ENCODE measurements around the gene IL3RA.
"Not testable (repeated sequence)": the region's sequence is repeated elsewhere in the genome, so short reads cannot be mapped to it uniquely, and the experiment has no call there.

The IL3RA gene

DNA sequence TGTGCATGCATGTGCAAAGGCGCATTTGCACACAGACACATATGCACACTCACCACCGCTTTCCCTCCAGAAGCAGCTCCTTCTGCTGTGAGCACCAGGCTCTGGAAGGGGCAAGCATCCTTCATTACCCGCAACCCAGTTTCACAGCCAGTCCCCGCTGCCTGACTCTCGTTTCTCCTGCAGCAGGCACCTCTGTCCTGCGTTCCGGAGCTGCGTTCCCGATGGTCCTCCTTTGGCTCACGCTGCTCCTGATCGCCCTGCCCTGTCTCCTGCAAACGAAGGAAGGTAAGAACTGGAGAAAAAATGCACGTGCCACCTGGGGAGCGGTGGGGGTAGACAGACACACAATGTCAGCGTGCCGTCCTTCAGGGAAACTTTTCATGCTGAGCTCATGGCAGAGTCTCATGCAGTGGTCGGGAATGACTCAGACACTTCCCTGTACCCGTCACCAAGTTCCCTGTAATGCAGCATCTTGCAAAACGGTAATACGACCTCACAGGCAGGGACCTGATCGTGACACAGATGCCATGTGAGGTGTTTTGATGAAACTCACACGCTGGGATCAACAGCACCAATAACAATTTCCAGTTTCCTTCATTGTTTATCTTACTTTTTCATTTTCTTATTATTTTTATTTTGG lies 5.1 kb downstream of the IL3RA start:
- Histone ChIP-seq H2BK12ac (ENCODE audit: low read length) (no peak overlapping the region), H2AFZ (ENCODE audit: insufficient read depth, low read length, poor library complexity) (no peak overlapping the region), H3K79me1 (ENCODE audit: low read length) (no peaks in the 10 kb centered on the region)

DNA sequence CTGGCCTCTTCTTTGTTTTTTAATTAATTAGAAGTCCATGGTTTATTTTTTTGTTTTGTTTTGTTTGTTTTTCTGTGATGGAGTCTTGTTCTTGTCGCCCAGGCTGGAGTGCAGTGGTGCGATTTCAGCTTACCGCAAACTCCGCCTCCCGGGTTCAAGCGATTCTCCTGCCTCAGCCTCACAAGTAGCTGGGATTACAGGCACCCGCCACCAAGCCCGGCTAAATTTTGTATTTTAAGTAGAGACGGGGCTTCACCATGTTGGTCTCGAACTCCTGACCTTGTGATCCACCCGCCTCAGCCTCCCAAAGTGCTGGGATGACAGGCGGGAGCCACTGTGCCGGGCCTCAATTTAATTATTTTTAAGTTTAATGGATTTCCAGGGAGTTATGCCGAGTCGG lies 13.0 kb downstream of the IL3RA start:
- not testable (repeated sequence) for H4K12ac ChIP-seq (ENCODE audit: low read depth, low read length); H3K27me3 ChIP-seq (ENCODE audit: insufficient read depth, low read length); H2BK5ac ChIP-seq (ENCODE audit: low read depth, low read length, poor library complexity); H4K8ac ChIP-seq (ENCODE audit: low read depth, low read length); H3K9me3 ChIP-seq (ENCODE audit: insufficient read depth, low read depth, low read length); H3K14ac ChIP-seq (ENCODE audit: low read length); H2AFZ ChIP-seq (ENCODE audit: insufficient read depth, low read length, poor library complexity); H3K23ac ChIP-seq (ENCODE audit: low read length); H4K91ac ChIP-seq (ENCODE audit: low read depth, low read length); H2AK5ac ChIP-seq (ENCODE audit: low read length); H3K18ac ChIP-seq (ENCODE audit: low read length); H3K4ac ChIP-seq (ENCODE audit: low read depth, low read length); H3K4me2 ChIP-seq (ENCODE audit: low read length); H3K79me1 ChIP-seq (ENCODE audit: low read length); H3K4me1 ChIP-seq (ENCODE audit: control insufficient read depth in 1 of 2, insufficient read depth in 2 of 2, low read length in 2 of 2); H3K9ac ChIP-seq (ENCODE audit: low read length); DNase-seq; H2BK120ac ChIP-seq (ENCODE audit: insufficient read depth, low read length, poor library complexity); H3K36me3 ChIP-seq (ENCODE audit: control insufficient read depth in 1 of 2, insufficient read depth in 2 of 2, low read length in 2 of 2); H3K79me2 ChIP-seq (ENCODE audit: control insufficient read depth, insufficient read depth, low read length, poor library complexity); H3K4me3 ChIP-seq (ENCODE audit: low read depth, low read length); H3K27ac ChIP-seq (ENCODE audit: low read depth, low read length); H2BK12ac ChIP-seq (ENCODE audit: low read length)
- no CpG with 5 or more reads among the region's 15 CpGs for WGBS (ENCODE audit: extremely low coverage, insufficient coverage, insufficient read length)

More for the DNA sequence above, 5.1 kb downstream of the IL3RA start:
- Histone ChIP-seq H3K23ac (ENCODE audit: low read length) (no peak overlapping the region), H2BK5ac (ENCODE audit: low read depth, low read length, poor library complexity) (no peak overlapping the region), H3K9ac (ENCODE audit: low read length) (no peak overlapping the region), H3K9me3 (ENCODE audit: insufficient read depth, low read depth, low read length) (peaks cover 7% of the 10 kb centered on the region), H4K8ac (ENCODE audit: low read depth, low read length) (no peak overlapping the region), H3K79me2 (ENCODE audit: control insufficient read depth, insufficient read depth, low read length, poor library complexity) (no peaks in the 10 kb centered on the region), H2BK120ac (ENCODE audit: insufficient read depth, low read length, poor library complexity) (no peak overlapping the region), H3K18ac (ENCODE audit: low read length) (no peak overlapping the region), H3K4ac (ENCODE audit: low read depth, low read length) (no peak overlapping the region), H4K91ac (ENCODE audit: low read depth, low read length) (no peak overlapping the region), H4K12ac (ENCODE audit: low read depth, low read length) (no peak overlapping the region), H3K4me1 (ENCODE audit: control insufficient read depth in 1 of 2, insufficient read depth in 2 of 2, low read length in 2 of 2) (peaks cover 0 to 2% of the 10 kb centered on the region in 2 experiments), H3K4me2 (ENCODE audit: low read length) (no peak overlapping the region), H3K36me3 (ENCODE audit: control insufficient read depth in 1 of 2, insufficient read depth in 2 of 2, low read length in 2 of 2) (peaks cover 0 to 4% of the 10 kb centered on the region in 2 experiments), H3K27ac (ENCODE audit: low read depth, low read length) (no peak overlapping the region), H2AK5ac (ENCODE audit: low read length) (no peak overlapping the region), H3K4me3 (ENCODE audit: low read depth, low read length) (no peak overlapping the region), H3K27me3 (ENCODE audit: insufficient read depth, low read length) (no peaks in the 10 kb centered on the region), H3K14ac (ENCODE audit: low read length) (no peak overlapping the region)
- no peak for DNase-seq
- WGBS (ENCODE audit: extremely low coverage, insufficient coverage, insufficient read length), result no CpG with 5 or more reads among the region's 22 CpGs

DNA sequence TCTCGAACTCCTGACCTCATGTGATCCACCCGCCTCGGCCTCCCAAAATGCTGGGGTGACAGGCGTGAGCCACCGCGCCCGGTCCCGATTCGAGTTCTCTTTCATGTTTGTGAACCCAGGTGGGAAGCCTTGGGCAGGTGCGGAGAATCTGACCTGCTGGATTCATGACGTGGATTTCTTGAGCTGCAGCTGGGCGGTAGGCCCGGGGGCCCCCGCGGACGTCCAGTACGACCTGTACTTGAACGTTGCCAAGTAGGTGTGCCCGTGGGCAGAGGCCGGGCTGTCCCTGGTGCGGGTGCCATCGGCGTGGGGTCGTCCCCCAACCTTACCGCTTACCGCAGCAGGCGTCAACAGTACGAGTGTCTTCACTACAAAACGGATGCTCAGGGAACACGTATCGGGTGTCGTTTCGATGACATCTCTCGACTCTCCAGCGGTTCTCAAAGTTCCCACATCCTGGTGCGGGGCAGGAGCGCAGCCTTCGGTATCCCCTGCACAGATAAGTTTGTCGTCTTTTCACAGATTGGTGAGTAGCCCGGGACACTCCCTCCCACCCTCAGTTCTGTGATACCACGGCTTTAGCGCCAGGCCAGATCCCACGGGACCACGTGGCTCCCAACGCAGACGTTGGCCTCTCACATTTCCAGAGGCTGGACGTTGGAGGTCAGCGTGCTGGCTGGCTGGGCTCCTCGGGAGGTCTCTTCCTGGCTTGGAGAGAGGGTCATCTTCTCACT lies 15.6 kb downstream of the IL3RA start:
- Histone ChIP-seq H2BK5ac (ENCODE audit: low read depth, low read length, poor library complexity) (no peak overlapping the region), H2BK120ac (ENCODE audit: insufficient read depth, low read length, poor library complexity) (no peak overlapping the region), H3K9me3 (ENCODE audit: insufficient read depth, low read depth, low read length) (no peaks in the 10 kb centered on the region), H3K18ac (ENCODE audit: low read length) (no peak overlapping the region), H3K27me3 (ENCODE audit: insufficient read depth, low read length) (no peaks in the 10 kb centered on the region), H3K9ac (ENCODE audit: low read length) (no peak overlapping the region), H3K79me2 (ENCODE audit: control insufficient read depth, insufficient read depth, low read length, poor library complexity) (no peaks in the 10 kb centered on the region), H3K4ac (ENCODE audit: low read depth, low read length) (no peak overlapping the region), H4K91ac (ENCODE audit: low read depth, low read length) (no peak overlapping the region), H3K36me3 (ENCODE audit: control insufficient read depth in 1 of 2, insufficient read depth in 2 of 2, low read length in 2 of 2) (peaks cover 0 to 2% of the 10 kb centered on the region in 2 experiments), H3K4me3 (ENCODE audit: low read depth, low read length) (no peak overlapping the region), H4K12ac (ENCODE audit: low read depth, low read length) (no peak overlapping the region), H4K8ac (ENCODE audit: low read depth, low read length) (no peak overlapping the region), H2BK12ac (ENCODE audit: low read length) (no peak overlapping the region), H3K27ac (ENCODE audit: low read depth, low read length) (no peak overlapping the region), H3K14ac (ENCODE audit: low read length) (no peak overlapping the region), H2AK5ac (ENCODE audit: low read length) (no peak overlapping the region), H3K4me1 (ENCODE audit: control insufficient read depth in 1 of 2, insufficient read depth in 2 of 2, low read length in 2 of 2) (peaks cover 5% of the 10 kb centered on the region in 2 experiments), H2AFZ (ENCODE audit: insufficient read depth, low read length, poor library complexity) (no peak overlapping the region), H3K23ac (ENCODE audit: low read length) (no peak overlapping the region), H3K4me2 (ENCODE audit: low read length) (no peak overlapping the region), H3K79me1 (ENCODE audit: low read length) (no peaks in the 10 kb centered on the region)
- DNase-seq, result no peak
- no CpG with 5 or more reads among the region's 49 CpGs for WGBS (ENCODE audit: extremely low coverage, insufficient coverage, insufficient read length)

DNA sequence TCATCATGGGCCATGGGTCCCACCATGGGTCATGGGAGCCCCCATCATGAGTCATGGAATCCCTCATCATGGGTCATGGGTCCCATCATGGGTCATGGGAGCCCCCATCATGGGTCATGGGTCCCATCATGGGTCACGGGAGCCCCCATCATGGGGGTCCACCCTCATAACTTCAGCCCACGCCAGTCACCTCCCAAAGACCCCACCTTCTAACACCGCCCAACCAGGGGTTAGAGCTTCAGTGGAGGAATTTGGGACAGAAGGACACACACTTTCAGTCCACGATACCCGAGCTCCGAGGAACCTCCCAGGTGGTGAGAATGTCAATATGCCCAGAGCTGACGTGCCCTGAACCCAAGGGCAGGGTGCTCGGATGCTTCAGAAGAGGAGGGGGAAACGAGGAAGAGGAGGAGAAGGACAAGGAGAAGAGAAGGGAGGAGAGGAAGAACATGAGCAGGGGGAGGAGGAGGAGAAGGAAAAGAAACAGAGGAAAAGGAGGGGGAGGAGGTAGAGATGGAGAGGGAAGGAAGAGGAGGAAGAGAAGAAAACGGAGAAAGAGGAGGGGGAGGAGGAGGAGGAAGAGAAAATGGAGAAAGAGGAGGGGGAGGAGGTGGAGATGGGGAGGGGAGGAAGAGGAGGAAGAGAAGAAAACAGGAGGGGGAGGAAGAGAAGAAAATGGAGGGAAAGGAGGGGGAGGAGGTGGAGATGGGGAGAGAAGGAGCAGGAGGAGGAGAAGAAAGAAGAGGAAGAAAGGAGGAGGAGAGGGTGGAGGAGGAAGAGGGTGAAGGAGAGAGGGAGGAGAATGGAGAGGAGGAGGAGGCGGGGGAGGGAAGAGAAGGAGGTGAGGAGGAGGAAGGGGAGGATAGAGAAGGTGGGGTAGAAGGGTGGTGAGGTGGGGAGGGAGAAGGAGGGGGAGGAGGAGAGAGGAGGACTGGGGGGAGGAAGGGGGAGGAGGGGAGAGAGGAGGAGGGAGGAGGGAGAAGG lies 17.7 kb downstream of the IL3RA start:
- WGBS (ENCODE audit: extremely low coverage, insufficient coverage, insufficient read length), result 92% methylated on average over 2 of the region's 11 CpGs
- Histone ChIP-seq H4K91ac (ENCODE audit: low read depth, low read length) (no peak overlapping the region), H3K27me3 (ENCODE audit: insufficient read depth, low read length) (no peaks in the 10 kb centered on the region), H3K4me3 (ENCODE audit: low read depth, low read length) (no peak overlapping the region), H3K9ac (ENCODE audit: low read length) (no peak overlapping the region), H4K8ac (ENCODE audit: low read depth, low read length) (no peak overlapping the region), H3K36me3 (ENCODE audit: control insufficient read depth in 1 of 2, insufficient read depth in 2 of 2, low read length in 2 of 2) (peaks cover 0 to 2% of the 10 kb centered on the region in 2 experiments), H3K79me2 (ENCODE audit: control insufficient read depth, insufficient read depth, low read length, poor library complexity) (no peaks in the 10 kb centered on the region), H3K14ac (ENCODE audit: low read length) (no peak overlapping the region), H3K9me3 (ENCODE audit: insufficient read depth, low read depth, low read length) (peaks cover 3% of the 10 kb centered on the region), H3K18ac (ENCODE audit: low read length) (no peak overlapping the region), H3K4me2 (ENCODE audit: low read length) (no peak overlapping the region), H3K79me1 (ENCODE audit: low read length) (no peaks in the 10 kb centered on the region), H3K23ac (ENCODE audit: low read length) (no peak overlapping the region), H4K12ac (ENCODE audit: low read depth, low read length) (no peak overlapping the region), H2AFZ (ENCODE audit: insufficient read depth, low read length, poor library complexity) (no peak overlapping the region), H2BK5ac (ENCODE audit: low read depth, low read length, poor library complexity) (no peak overlapping the region), H2AK5ac (ENCODE audit: low read length) (no peak overlapping the region), H3K4ac (ENCODE audit: low read depth, low read length) (no peak overlapping the region), H3K27ac (ENCODE audit: low read depth, low read length) (no peak overlapping the region), H3K4me1 (ENCODE audit: control insufficient read depth in 1 of 2, insufficient read depth in 2 of 2, low read length in 2 of 2) (peaks cover 5% of the 10 kb centered on the region in 2 experiments), H2BK12ac (ENCODE audit: low read length) (no peak overlapping the region), H2BK120ac (ENCODE audit: insufficient read depth, low read length, poor library complexity) (no peak overlapping the region)
- no peak for DNase-seq
